HepG2 (cell line): ENCODE results near the gene AADACL4. TPM values are rescaled to one million over a fixed set of nuclear protein-coding genes. Genes with fewer than 3 reads are reported as not detected.

Experiments
- ARID5B ChIP-seq: IDR thresholded peaks from 2 replicates; pipeline ENCODE4 v1.4.0; 2020; ENCODE audit warnings: mild to moderate bottlenecking, missing genetic modification reagents
- CTCF ChIP-seq: sonication (generic); formaldehyde crosslinking; IDR thresholded peaks from 2 replicates; pipeline ENCODE4 v1.5.0; 2020; ENCODE audit warnings: mild to moderate bottlenecking, missing genetic modification reagents, moderate library complexity
- HDAC2 ChIP-seq: sonication (generic); formaldehyde crosslinking; IDR thresholded peaks from 2 replicates; pipeline ENCODE4 v1.4.0; 2020; ENCODE audit warnings: missing genetic modification reagents
- MXD4 ChIP-seq: IDR thresholded peaks from 2 replicates; pipeline ENCODE4 v1.6.1; 2016; ENCODE audit warnings: mild to moderate bottlenecking, missing biosample characterization, missing genetic modification reagents
- NFYB ChIP-seq: sonication (generic); formaldehyde crosslinking; IDR thresholded peaks from 2 replicates; pipeline ENCODE4 v1.4.0; 2020; ENCODE audit warnings: missing genetic modification reagents
- RXRB ChIP-seq: IDR thresholded peaks from 2 replicates; pipeline ENCODE4 v1.6.1; 2016; ENCODE audit warnings: borderline replicate concordance, missing genetic modification reagents, missing compliant biosample characterization
- SAP130 ChIP-seq: IDR thresholded peaks from 2 replicates; pipeline ENCODE4 v1.6.1; 2016; ENCODE audit warnings: low read depth
- SRSF9 ChIP-seq: fragments of 200-400 bp; formaldehyde crosslinking; IDR thresholded peaks from 2 replicates; pipeline ENCODE4 v1.6.1; 2018; ENCODE audit warnings: borderline replicate concordance, mild to moderate bottlenecking, low read depth, low read length; ENCODE audit not compliant: insufficient read depth, poor library complexity, severe bottlenecking
- TFDP1 ChIP-seq: IDR thresholded peaks from 2 replicates; pipeline ENCODE4 v1.6.1; 2016; ENCODE audit warnings: missing compliant biosample characterization, missing genetic modification reagents, borderline replicate concordance
- TGIF2 ChIP-seq: IDR thresholded peaks from 2 replicates; pipeline ENCODE4 v1.6.1; 2016; ENCODE audit warnings: control low read depth, missing compliant biosample characterization
- ZBTB43 ChIP-seq: sonication (generic); formaldehyde crosslinking; conservative IDR thresholded peaks from 2 replicates; pipeline ENCODE4 v1.4.0; 2020; ENCODE audit warnings: missing genetic modification reagents
- ZNF788 ChIP-seq: sonication (generic); formaldehyde crosslinking; IDR thresholded peaks from 2 replicates; pipeline ENCODE4 v1.5.0; 2020; ENCODE audit warnings: mild to moderate bottlenecking, missing genetic modification reagents, borderline replicate concordance
- polyA plus RNA-seq, 8 experiments: library from polyadenylated mRNA; depleted of rRNA in 3 of 8; stranded (reverse) in 7 of 8; unstranded in 1 of 8; fragments of >200 nt; fragmentation: Illumina TruSeq in 4 of 8; extraction: Trizol in 4 of 8; gene quantifications; 2 replicates each; pipeline versions ENCODE4 v1.2.1 to v1.2.3, GENCODE V29; 2011 to 2016; ENCODE audit warnings: low read depth in 4 of 8, missing spikeins in 1 of 8, mixed read lengths in 1 of 8; ENCODE audit not compliant: insufficient read depth in 1 of 8
- total RNA-seq, 5 experiments: library from RNA; depleted of rRNA; stranded (reverse); fragments of >200 nt; fragmentation: Illumina TruSeq; extraction: Trizol; gene quantifications; 2 replicates each; pipeline ENCODE4 v1.2.3, GENCODE V29; 2016; ENCODE audit warnings: low read depth in 1 of 5

Gene AADACL4
- total and polyA plus RNA-seq, 2 of the 13 experiments (the other 11 are each of a cell fraction or from before 2014, with no cell fraction given) = not detected

- TF ChIP-seq ARID5B (CRISPR knock-in tag) (0 out of 2 replicates have a peak, but pooled peaks have one; percentile 9), TFDP1 (CRISPR knock-in tag) (peak; percentile 71; the same call in 1 of the 2 replicates), MXD4 (CRISPR knock-in tag) (0 out of 2 replicates have a peak, but pooled peaks have one; percentile 21), ZNF788 (peak; percentile 36; the same call in 1 of the 2 replicates), SAP130 (peak; percentile 31; the same call in 1 of the 2 replicates), TGIF2 (CRISPR knock-in tag) (no peak), HDAC2 (CRISPR knock-in tag) (0 out of 2 replicates have a peak, but pooled peaks have one; percentile 25), NFYB (no peak), CTCF (peak; percentile 97), RXRB (peak; percentile 64; the same call in 1 of the 2 replicates), ZBTB43 (CRISPR knock-in tag) (no peak), SRSF9 (no peak)
Observed at GRCh38 chr1:12658531-12659453, 14.9 kb downstream of the AADACL4 start (continued).
